Loucy (cell line): Measurements from ENCODE around the gene ZMYND8.

Experiments
- EZH2phosphoT487 ChIP-seq: fragments of 200-600 bp; IDR thresholded peaks from 2 replicates; pipeline ENCODE4 v1.6.1; 2018; ENCODE audit warnings: antibody characterized with exemption, mild to moderate bottlenecking, moderate library complexity, borderline replicate concordance
- TF ChIP-seq, protein P1 (sequence below): fragments of 200-600 bp; sonication (generic); conservative IDR thresholded peaks from 2 replicates; pipeline ENCODE4 v1.5.1; 2014; ENCODE audit warnings: mild to moderate bottlenecking, antibody characterized with exemption, low read length

DNA sequence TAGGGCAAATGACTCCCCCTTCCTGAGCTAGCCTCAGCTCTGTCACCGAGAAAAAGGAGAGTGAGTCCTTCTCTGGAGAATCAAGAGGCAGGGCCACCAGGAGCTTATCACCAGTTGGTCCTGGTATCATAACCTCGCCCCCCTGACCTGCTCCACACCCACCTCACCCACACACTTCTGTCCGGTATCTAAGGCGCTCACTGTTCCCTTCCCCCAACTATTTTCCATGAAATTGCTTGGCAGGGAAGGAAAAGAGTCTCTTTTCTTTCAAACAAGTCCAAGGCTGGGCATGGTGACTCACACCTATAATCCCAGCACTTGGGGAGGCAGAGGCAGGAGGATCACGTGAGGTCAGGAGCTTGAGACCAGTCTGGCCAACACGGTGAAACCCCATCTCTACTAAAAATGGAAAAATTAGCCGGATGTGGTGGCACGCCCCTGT is 77.6 kb downstream of the ZMYND8 start:
- TF ChIP-seq, protein P1, sequence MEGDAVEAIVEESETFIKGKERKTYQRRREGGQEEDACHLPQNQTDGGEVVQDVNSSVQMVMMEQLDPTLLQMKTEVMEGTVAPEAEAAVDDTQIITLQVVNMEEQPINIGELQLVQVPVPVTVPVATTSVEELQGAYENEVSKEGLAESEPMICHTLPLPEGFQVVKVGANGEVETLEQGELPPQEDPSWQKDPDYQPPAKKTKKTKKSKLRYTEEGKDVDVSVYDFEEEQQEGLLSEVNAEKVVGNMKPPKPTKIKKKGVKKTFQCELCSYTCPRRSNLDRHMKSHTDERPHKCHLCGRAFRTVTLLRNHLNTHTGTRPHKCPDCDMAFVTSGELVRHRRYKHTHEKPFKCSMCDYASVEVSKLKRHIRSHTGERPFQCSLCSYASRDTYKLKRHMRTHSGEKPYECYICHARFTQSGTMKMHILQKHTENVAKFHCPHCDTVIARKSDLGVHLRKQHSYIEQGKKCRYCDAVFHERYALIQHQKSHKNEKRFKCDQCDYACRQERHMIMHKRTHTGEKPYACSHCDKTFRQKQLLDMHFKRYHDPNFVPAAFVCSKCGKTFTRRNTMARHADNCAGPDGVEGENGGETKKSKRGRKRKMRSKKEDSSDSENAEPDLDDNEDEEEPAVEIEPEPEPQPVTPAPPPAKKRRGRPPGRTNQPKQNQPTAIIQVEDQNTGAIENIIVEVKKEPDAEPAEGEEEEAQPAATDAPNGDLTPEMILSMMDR, result no peak
- TF ChIP-seq EZH2phosphoT487, result no peak
